Vein endothelial cell (primary cell): ENCODE results near the gene BST2. TPM values are rescaled to one million over a fixed set of nuclear protein-coding genes. Genes with fewer than 3 reads are reported as not detected.

ENCODE experiments used
- total RNA-seq: library from RNA; depleted of rRNA; stranded (reverse); fragments of >200 nt; gene quantifications from 2 replicates; pipeline ENCODE4 v1.2.3, GENCODE V29; 2012

BST2 gene
- 0.19 and 0.65 TPM in 2 replicates for total RNA-seq

GRCh38 chr19:17405250-17406045, at the start of gene BST2:
Gene BST2, minus strand, starts transcription at chr19:17405630. Its CDS starts 55 bp downstream, at chr19:17405575.

GRCh38 chr19:17448131-17448967, 42.9 kb upstream of the BST2 start, which contains the start of gene TMEM221:
Gene TMEM221, minus strand, starts transcription at chr19:17448668. Its CDS starts 206 bp downstream, at chr19:17448462.

GRCh38 chr19:17419621-17420474, 14.4 kb upstream of the BST2 start, which contains the start of gene MVB12A:
Gene MVB12A, plus strand, starts transcription at chr19:17420047. Its CDS starts 89 bp downstream, at chr19:17420136.

GRCh38 chr19:17393914-17394313, 11.5 kb downstream of the BST2 start, which contains the start of gene CCDC194:
Gene CCDC194, minus strand, starts transcription at chr19:17394196. Its CDS starts 38 bp downstream, at chr19:17394158.

GRCh38 chr19:17376935-17377600, 28.4 kb downstream of the BST2 start, which contains the start of gene PLVAP:
Gene PLVAP, minus strand, starts transcription at chr19:17377342. Its CDS starts 54 bp downstream, at chr19:17377288.

Other genes with a start within 250 kb of the BST2 start
- gene USE1, start 190.3 kb downstream of the BST2 start, total RNA-seq: 11.1 and 18.0 TPM in 2 replicates
- gene OCEL1, start 179.4 kb downstream of the BST2 start, total RNA-seq: 3.5 and 4.6 TPM in 2 replicates
- 35.3 and 46.4 TPM in 2 replicates for gene NR2F6, start 159.7 kb downstream of the BST2 start, total RNA-seq
- gene USHBP1, start 140.9 kb downstream of the BST2 start, total RNA-seq: 22.8 and 28.7 TPM in 2 replicates
- gene BABAM1, start 138.2 kb downstream of the BST2 start, total RNA-seq: 103 and 107 TPM in 2 replicates
- 0.96 and 1.3 TPM in 2 replicates for gene ANKLE1, start 123.7 kb downstream of the BST2 start, total RNA-seq
- 6.1 and 16.0 TPM in 2 replicates for gene ABHD8, start 102.2 kb downstream of the BST2 start, total RNA-seq
- gene MRPL34, start 99.8 kb downstream of the BST2 start, total RNA-seq: 35.3 and 40.2 TPM in 2 replicates
- gene DDA1, start 96.1 kb downstream of the BST2 start, total RNA-seq: 33.3 and 46.4 TPM in 2 replicates
- 3.5 and 5.6 TPM in 2 replicates for gene ANO8, start 70.8 kb downstream of the BST2 start, total RNA-seq
- gene GTPBP3, start 68.1 kb downstream of the BST2 start, total RNA-seq: 14.0 and 21.3 TPM in 2 replicates
- gene PLVAP, start 28.3 kb downstream of the BST2 start, total RNA-seq: 13.7 and 13.8 TPM in 2 replicates
- gene CCDC194, start 11.4 kb downstream of the BST2 start, total RNA-seq: not detected in 2 replicates
- gene MVB12A, start 14.4 kb upstream of the BST2 start, total RNA-seq: 45.9 and 77.1 TPM in 2 replicates
- gene TMEM221, start 43.0 kb upstream of the BST2 start, total RNA-seq: 0.33 TPM in 1 of 2 replicates, not detected in the other
- not detected in 2 replicates for gene NXNL1, start 55.3 kb upstream of the BST2 start, total RNA-seq
- gene SLC27A1, start 64.9 kb upstream of the BST2 start, total RNA-seq: 8.6 and 21.9 TPM in 2 replicates
- 50.0 and 67.4 TPM in 2 replicates for gene PGLS, start 106.0 kb upstream of the BST2 start, total RNA-seq
- 138 and 149 TPM in 2 replicates for gene COLGALT1, start 150.0 kb upstream of the BST2 start, total RNA-seq